ENCODE results near the gene NR1I2.

The NR1I2 gene

GRCh38 chr3:119809249-119810017, 27.5 kb downstream of the NR1I2 start:
- peak overlapping the region; percentile 44 for H3K4me3 ChIP-seq (ENCODE audit: low read depth, low read length)
- POLR2A ChIA-PET: no interaction called here
- no peak for DNase-seq (ENCODE audit: low read depth, low spot score)
- CTCF ChIA-PET: interaction anchor here (1.1 to 3.4 kb wide), 2 partner anchors 10 to 44 kb away, joined by 3 to 14 read pairs; no protein-coding TSS in a partner anchor
- no peak for TF ChIP-seq CTCF (IDR thresholded peaks at IDR 0.05; ENCODE audit: insufficient read depth, low read length, missing control alignments)

- DNase-seq (ENCODE audit: low read depth, low spot score): no peak
- H3K4me3 ChIP-seq (ENCODE audit: low read depth, low read length): peak overlapping the region; percentile 44
- POLR2A ChIA-PET: no interaction called here
- peak; percentile 46 for TF ChIP-seq CTCF (IDR thresholded peaks at IDR 0.05; ENCODE audit: insufficient read depth, low read length, missing control alignments)
- CTCF ChIA-PET: interaction anchor here (1.1 to 3.4 kb wide), 3 partner anchors 10 to 374 kb away, joined by 3 to 14 read pairs (median 3); no protein-coding TSS in a partner anchor
These were observed 28.1 kb downstream of the NR1I2 start for GRCh38 chr3:119810018-119810435.

- POLR2A ChIA-PET: no interaction called here
- CTCF ChIA-PET: interaction anchor here (1.0 to 1.5 kb wide), 2 partner anchors 7 to 19 kb away, joined by 3 to 6 read pairs; no protein-coding TSS in a partner anchor
- DNase-seq (ENCODE audit: low read depth, low spot score): no peak
- no peak overlapping the region for H3K4me3 ChIP-seq (ENCODE audit: low read depth, low read length)
- TF ChIP-seq CTCF (IDR thresholded peaks at IDR 0.05; ENCODE audit: insufficient read depth, low read length, missing control alignments): no peak
These were observed 30.7 kb downstream of the NR1I2 start for GRCh38 chr3:119812491-119813058.

- no peak for TF ChIP-seq CTCF (IDR thresholded peaks at IDR 0.05; ENCODE audit: insufficient read depth, low read length, missing control alignments)
- H3K4me3 ChIP-seq (ENCODE audit: low read depth, low read length): no peak overlapping the region
- POLR2A ChIA-PET: no interaction called here
- CTCF ChIA-PET: no interaction called here
- DNase-seq (ENCODE audit: low read depth, low spot score): no peak
These were observed 33.8 kb downstream of the NR1I2 start for GRCh38 chr3:119815716-119816115.

GRCh38 chr3:119817071-119817470, 35.2 kb downstream of the NR1I2 start:
- no peak overlapping the region for H3K4me3 ChIP-seq (ENCODE audit: low read depth, low read length)
- POLR2A ChIA-PET: no interaction called here
- no peak for TF ChIP-seq CTCF (IDR thresholded peaks at IDR 0.05; ENCODE audit: insufficient read depth, low read length, missing control alignments)
- CTCF ChIA-PET: no interaction called here
- DNase-seq (ENCODE audit: low read depth, low spot score): no peak

GRCh38 chr3:119817583-119818363, 35.9 kb downstream of the NR1I2 start:
- no peak overlapping the region for H3K4me3 ChIP-seq (ENCODE audit: low read depth, low read length)
- no peak for TF ChIP-seq CTCF (IDR thresholded peaks at IDR 0.05; ENCODE audit: insufficient read depth, low read length, missing control alignments)
- ChIA-PET POLR2A (no interaction called here), CTCF (no interaction called here)
- no peak for DNase-seq (ENCODE audit: low read depth, low spot score)
